CD4-positive, alpha-beta T cell treated with Interleukin-2 at 100 ng/mL for 4 hours (primary cell): ENCODE data around the gene ELOVL1.

Source experiments
- DNase-seq: peaks from one replicate; pipeline ENCODE4 v3.0.0-alpha.2; 2020; ENCODE audit warnings: low spot score

The ELOVL1 gene

GRCh38 chr1:43327549-43328292, 40.1 kb downstream of the ELOVL1 start:
- DNase-seq, result no peak

GRCh38 chr1:43325381-43325780, 42.4 kb downstream of the ELOVL1 start:
- no peak for DNase-seq

GRCh38 chr1:43324810-43325209, 43.0 kb downstream of the ELOVL1 start:
- DNase-seq, result no peak

- no peak for DNase-seq
These were observed 45.3 kb downstream of the ELOVL1 start for GRCh38 chr1:43322506-43322905.

- DNase-seq, result no peak
These were observed 46.4 kb downstream of the ELOVL1 start for GRCh38 chr1:43321331-43321891.

- no peak for DNase-seq
These were observed 48.0 kb downstream of the ELOVL1 start for GRCh38 chr1:43319766-43320165.

GRCh38 chr1:43319288-43319687, 48.5 kb downstream of the ELOVL1 start:
- no peak for DNase-seq

- no peak for DNase-seq
These were observed 49.0 kb downstream of the ELOVL1 start for GRCh38 chr1:43318831-43319230.

GRCh38 chr1:43317817-43318471, 49.9 kb downstream of the ELOVL1 start:
- DNase-seq, result no peak

- DNase-seq, result no peak
These were observed 50.9 kb downstream of the ELOVL1 start for GRCh38 chr1:43316738-43317520.

- no peak for DNase-seq
These were observed 51.7 kb downstream of the ELOVL1 start for GRCh38 chr1:43315963-43316737.

GRCh38 chr1:43315481-43315880, 52.3 kb downstream of the ELOVL1 start:
- no peak for DNase-seq

GRCh38 chr1:43314233-43314632, 53.6 kb downstream of the ELOVL1 start:
- DNase-seq, result no peak

- DNase-seq, result no peak
These were observed 54.0 kb downstream of the ELOVL1 start for GRCh38 chr1:43313771-43314170.
